Spleen (tissue), 11 donors: ENCODE results near the gene SYT13. TPM values are rescaled to one million over a fixed set of nuclear protein-coding genes. Genes with fewer than 3 reads are reported as not detected.
A peak's percentile ranks its signal among the peaks of the same experiment; 100 is the strongest.

Experiments
- DNase-seq: peaks from one replicate; pipeline ENCODE4 v3.0.0-alpha.2; 2020
- H3K27ac ChIP-seq, 8 donors: fragments of 200-600 bp; sonication (generic) in 7 of 8; 1 replicate in 4 of 8; 2 replicates in 4 of 8; pipeline versions ENCODE4 v1.5.0 to v1.8.0; 2016 to 2021; ENCODE audit warnings: inconsistent platforms in 4 of 8, mild to moderate bottlenecking in 4 of 8, moderate library complexity in 1 of 8
- H3K27me3 ChIP-seq, 7 donors: fragments of 200-600 bp; sonication (generic) in 6 of 7; replicated peaks in 1 of 7; 1 replicate in 4 of 7; 2 replicates in 3 of 7; pipeline versions ENCODE4 v1.5.0 to v1.8.0; 2016 to 2021; ENCODE audit warnings: inconsistent platforms in 3 of 7, mild to moderate bottlenecking in 1 of 7
- H3K36me3 ChIP-seq, 6 donors: fragments of 200-600 bp; sonication (generic) in 5 of 6; 1 replicate in 4 of 6; 2 replicates in 2 of 6; pipeline versions ENCODE4 v1.5.0 to v1.8.0; 2016 to 2021; ENCODE audit warnings: inconsistent platforms in 2 of 6
- H3K4me1 ChIP-seq, 6 donors: fragments of 200-600 bp; sonication (generic) in 5 of 6; 1 replicate in 3 of 6; 2 replicates in 3 of 6; pipeline versions ENCODE4 v1.5.0 to v1.8.0; 2016 to 2021; ENCODE audit warnings: inconsistent platforms in 3 of 6
- H3K4me3 ChIP-seq, 8 donors: fragments of 200-600 bp; sonication (generic) in 7 of 8; 1 replicate in 4 of 8; 2 replicates in 4 of 8; pipeline versions ENCODE4 v1.5.0 to v1.8.0; 2016 to 2021; ENCODE audit warnings: inconsistent platforms in 4 of 8, mild to moderate bottlenecking in 4 of 8, moderate library complexity in 2 of 8
- H3K9me3 ChIP-seq, 8 donors: fragments of 200-600 bp; sonication (generic) in 7 of 8; 1 replicate in 4 of 8; 2 replicates in 4 of 8; pipeline versions ENCODE4 v1.5.0 to v1.8.0; 2016 to 2021; ENCODE audit warnings: inconsistent platforms in 4 of 8
- POLR2A ChIP-seq, 3 donors: fragments of 450-650 bp; IDR thresholded peaks; one replicate each; pipeline ENCODE4 v1.5.1; 2017; ENCODE audit warnings: antibody characterized with exemption in 3 of 3, mild to moderate bottlenecking in 1 of 3
- POLR2AphosphoS5 ChIP-seq, 3 donors: sonication (generic); formaldehyde crosslinking; IDR thresholded peaks; one replicate each; pipeline ENCODE4 v1.5.1; 2017; ENCODE audit warnings: antibody characterized with exemption in 3 of 3
- WGBS, 5 donors: extraction: QIAGEN DNeasy Blood & Tissue Kit in 3 of 5; methylation state at CpG; one replicate each; pipeline versions ENCODE4 v1.1.5 to v1.1.7; 2013 to 2018; 5-methylcytosine and 5-hydroxymethylcytosine counted together
- intact Hi-C: fragments of 100-400 bp; cut with DNase I; formaldehyde crosslinking; loops from one replicate; pipeline ENCODE4 v1.15.0; 2023; ENCODE audit warnings: low total_unique reads
- polyA plus RNA-seq, 3 donors: library from polyadenylated mRNA; stranded (reverse); fragments of 200-250 nt; gene quantifications; one replicate each; pipeline ENCODE4 v1.2.1, GENCODE V29; 2013
- total RNA-seq, 7 donors: library from RNA; depleted of rRNA in 3 of 7; stranded (reverse); fragments of >200 nt in 3 of 7; fragmentation: NEBNext Ultra II Directional in 4 of 7; extraction: Animal tissue kit (Norgen Biotek cat#: 25700) in 4 of 7; gene quantifications; one replicate each; pipeline versions ENCODE4 v1.1.0 to v1.2.1, GENCODE V29; 2016 to 2021
- TF ChIP-seq, protein P1 (sequence below), 11 experiments: fragments of 200-600 bp in 7 of 11; fragments of 450-650 bp in 4 of 11; sonication (generic) in 4 of 11; IDR thresholded peaks in 8 of 11; conservative IDR thresholded peaks in 3 of 11; 1 replicate in 7 of 11; 2 replicates in 4 of 11; pipeline versions ENCODE4 v1.4.0 to v1.8.0; 2016 to 2021; ENCODE audit warnings: antibody characterized with exemption in 11 of 11, inconsistent platforms in 4 of 11, mild to moderate bottlenecking in 1 of 11
- donor health status: healthy with polysubstance abuse.
- donor health status: DM: no; HTN: no; CAD: no; lungs with moderate emphysema.
- donor health status: DM: no; HTN: no; CAD: no.
- donor health status: Bipolar disorder and iron deficiency.
- donor health status: healthy.
- donor health status: DM: no; HTN: no; CAD: no.
- donor health status: DM: yes; HTN: yes; CAD: no.

Gene SYT13
- total and polyA plus RNA-seq, 10 donors = 0.02 to 0.64 (median 0.10) TPM; not detected in 2

DNA sequence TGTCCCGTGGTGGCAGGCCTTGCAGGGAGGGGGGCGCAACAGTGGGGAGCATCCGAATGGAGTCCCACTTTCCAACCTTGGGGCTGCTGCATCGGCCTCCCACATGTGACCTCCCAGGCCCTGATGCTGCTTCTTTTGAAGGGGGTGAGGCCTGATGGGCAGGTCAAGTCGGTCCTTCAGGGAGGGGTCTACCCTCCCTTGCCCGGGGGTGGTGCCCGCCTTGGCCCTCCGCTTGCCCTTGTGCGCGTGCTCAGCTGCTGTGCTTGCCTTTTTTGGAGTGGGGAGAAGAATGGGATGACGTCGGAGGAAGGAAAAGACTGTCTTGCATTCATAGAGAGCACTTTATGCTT lies 72.8 kb downstream of the SYT13 start:
- Histone ChIP-seq H3K9me3 (no peaks in the 10 kb centered on the region), H3K4me1 (peaks cover 0 to 34% (median 20%) of the 10 kb centered on the region in 6 donors), H3K27me3 (no peaks in the 10 kb centered on the region), H3K27ac (no peak overlapping the region), H3K4me3 (no peak overlapping the region), H3K36me3 (peaks cover 0 to 66% (median 14%) of the 10 kb centered on the region in 6 donors)
- TF ChIP-seq, protein P1, sequence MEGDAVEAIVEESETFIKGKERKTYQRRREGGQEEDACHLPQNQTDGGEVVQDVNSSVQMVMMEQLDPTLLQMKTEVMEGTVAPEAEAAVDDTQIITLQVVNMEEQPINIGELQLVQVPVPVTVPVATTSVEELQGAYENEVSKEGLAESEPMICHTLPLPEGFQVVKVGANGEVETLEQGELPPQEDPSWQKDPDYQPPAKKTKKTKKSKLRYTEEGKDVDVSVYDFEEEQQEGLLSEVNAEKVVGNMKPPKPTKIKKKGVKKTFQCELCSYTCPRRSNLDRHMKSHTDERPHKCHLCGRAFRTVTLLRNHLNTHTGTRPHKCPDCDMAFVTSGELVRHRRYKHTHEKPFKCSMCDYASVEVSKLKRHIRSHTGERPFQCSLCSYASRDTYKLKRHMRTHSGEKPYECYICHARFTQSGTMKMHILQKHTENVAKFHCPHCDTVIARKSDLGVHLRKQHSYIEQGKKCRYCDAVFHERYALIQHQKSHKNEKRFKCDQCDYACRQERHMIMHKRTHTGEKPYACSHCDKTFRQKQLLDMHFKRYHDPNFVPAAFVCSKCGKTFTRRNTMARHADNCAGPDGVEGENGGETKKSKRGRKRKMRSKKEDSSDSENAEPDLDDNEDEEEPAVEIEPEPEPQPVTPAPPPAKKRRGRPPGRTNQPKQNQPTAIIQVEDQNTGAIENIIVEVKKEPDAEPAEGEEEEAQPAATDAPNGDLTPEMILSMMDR (IDR thresholded peaks at IDR 0.05 in 8 of 11, conservative IDR thresholded peaks at IDR 0.05 in 3 of 11) = no peak
- 71 to 93% (median 86%) methylated on average over 8 to 12 of the region's 12 CpGs for WGBS, 5 donors
- intact Hi-C loops = no loop called here
- no peak for DNase-seq

DNA sequence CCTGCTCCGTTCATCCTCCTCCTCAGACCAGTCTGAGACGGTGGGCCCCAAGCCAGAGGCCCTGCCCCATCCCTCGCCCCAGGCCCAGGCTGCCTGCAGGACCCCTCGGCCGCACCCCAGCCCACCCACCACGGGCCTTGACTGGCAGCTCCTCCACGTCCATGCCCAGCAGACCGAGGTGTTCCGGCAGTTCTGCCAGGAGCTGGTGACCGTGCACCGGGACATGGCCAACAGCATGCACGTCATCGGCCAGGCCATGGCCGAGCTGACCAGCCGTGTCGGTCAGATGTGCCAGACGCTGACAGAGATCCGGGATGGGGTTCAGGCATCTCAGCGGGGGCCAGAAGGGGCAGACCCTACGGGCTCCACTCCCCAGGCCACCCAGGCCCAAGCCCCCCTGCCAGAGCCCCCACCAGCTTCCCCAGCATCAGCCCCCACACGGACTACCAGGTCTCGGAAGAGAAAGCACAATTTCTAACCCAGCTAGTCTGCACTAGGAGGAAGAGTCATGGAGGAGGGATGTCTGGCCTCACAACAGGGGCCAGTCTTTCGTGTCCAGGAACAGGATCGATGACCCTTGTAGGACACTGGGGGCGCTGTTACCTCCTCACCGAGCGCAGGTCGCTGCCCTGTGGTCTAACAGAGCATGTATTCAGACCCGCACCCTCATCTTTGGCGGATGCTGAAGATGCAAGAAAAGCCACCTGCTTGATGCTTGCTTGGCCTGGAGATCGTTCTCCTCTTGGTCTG lies 73.4 kb downstream of the SYT13 start:
- Histone ChIP-seq H3K9me3 (no peaks in the 10 kb centered on the region), H3K27me3 (no peaks in the 10 kb centered on the region), H3K4me1 (peaks cover 0 to 34% (median 20%) of the 10 kb centered on the region in 6 donors), H3K36me3 (peaks cover 0 to 71% (median 14%) of the 10 kb centered on the region in 6 donors), H3K4me3 (no peak overlapping the region), H3K27ac (no peak overlapping the region)
- no peak for TF ChIP-seq POLR2A (IDR thresholded peaks at IDR 0.05)
- TF ChIP-seq, protein P1 (IDR thresholded peaks at IDR 0.05 in 8 of 11, conservative IDR thresholded peaks at IDR 0.05 in 3 of 11) = no peak
- no peak for TF ChIP-seq POLR2AphosphoS5 (IDR thresholded peaks at IDR 0.05)
- DNase-seq = no peak
- intact Hi-C loops = no loop called here
- 92 to 96% (median 93%) methylated on average over 22 to 31 of the region's 31 CpGs for WGBS, 5 donors

DNA sequence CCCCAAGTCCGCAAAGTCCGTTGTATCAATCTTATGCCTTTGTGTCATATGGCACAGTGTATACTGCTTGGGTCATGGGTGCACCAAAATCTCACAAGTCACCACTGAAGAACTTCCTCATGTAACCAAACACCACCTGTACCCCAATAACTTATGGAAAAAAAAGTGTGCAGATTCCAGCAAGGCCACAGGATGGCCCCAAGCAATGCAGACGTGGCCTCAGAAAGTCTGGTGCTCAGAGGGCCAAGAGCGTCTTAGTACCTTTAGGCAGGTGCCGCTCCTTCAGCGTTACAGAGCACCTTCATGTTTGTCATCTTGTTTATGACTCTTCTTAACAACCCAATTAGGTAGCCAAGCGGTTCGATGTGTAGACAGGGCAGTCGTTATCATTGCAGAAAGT lies 74.4 kb downstream of the SYT13 start:
- H3K27ac ChIP-seq = peak overlapping the region in 1 of 8 donors; percentile 82
- DNase-seq = no peak
- intact Hi-C loops = no loop called here
- H3K9me3 ChIP-seq = no peaks in the 10 kb centered on the region
- peaks cover 0 to 34% (median 20%) of the 10 kb centered on the region in 6 donors for H3K4me1 ChIP-seq
- 90 to 96% (median 93%) methylated on average over 9 of the region's 9 CpGs for WGBS, 5 donors
- no peaks in the 10 kb centered on the region for H3K27me3 ChIP-seq
- H3K36me3 ChIP-seq = peaks cover 0 to 79% (median 14%) of the 10 kb centered on the region in 6 donors
- H3K4me3 ChIP-seq = no peak overlapping the region
- no peak for TF ChIP-seq POLR2A (IDR thresholded peaks at IDR 0.05)
- no peak for TF ChIP-seq POLR2AphosphoS5 (IDR thresholded peaks at IDR 0.05)
- TF ChIP-seq, protein P1 (IDR thresholded peaks at IDR 0.05 in 8 of 11, conservative IDR thresholded peaks at IDR 0.05 in 3 of 11) = no peak

GRCh38 chr11:45210846-45211245 lies 75.3 kb downstream of the SYT13 start:
- no peaks in the 10 kb centered on the region for H3K27me3 ChIP-seq
- intact Hi-C loops = no loop called here
- H3K36me3 ChIP-seq = peaks cover 0 to 87% (median 14%) of the 10 kb centered on the region in 6 donors
- H3K4me3 ChIP-seq = no peak overlapping the region
- 88 to 95% (median 91%) methylated on average over 8 to 9 of the region's 9 CpGs for WGBS, 5 donors
- H3K27ac ChIP-seq = peak overlapping the region in 7 of 8 donors; percentile 26 to 85 (median 77)
- peaks cover 0 to 34% (median 20%) of the 10 kb centered on the region in 6 donors for H3K4me1 ChIP-seq
- no peak for DNase-seq
- no peak for TF ChIP-seq POLR2AphosphoS5 (IDR thresholded peaks at IDR 0.05)
- H3K9me3 ChIP-seq = no peaks in the 10 kb centered on the region
